HEK293 (cell line): ENCODE results near the gene ACOT9.

Experiments
- KLF1 ChIP-seq: fragments of 450-650 bp; formaldehyde crosslinking; IDR thresholded peaks from 2 replicates; pipeline ENCODE4 v1.5.1; 2016; ENCODE audit warnings: missing biosample characterization, missing genetic modification characterization
- KLF16 ChIP-seq: fragments of 450-650 bp; formaldehyde crosslinking; IDR thresholded peaks from 2 replicates; pipeline ENCODE4 v1.5.1; 2017; ENCODE audit warnings: missing biosample characterization, missing genetic modification characterization
- ZBTB20 ChIP-seq: fragments of 450-650 bp; formaldehyde crosslinking; IDR thresholded peaks from 2 replicates; pipeline ENCODE4 v1.5.1; 2016; ENCODE audit warnings: missing biosample characterization, missing genetic modification characterization
- ZNF132 ChIP-seq: fragments of 450-650 bp; formaldehyde crosslinking; IDR thresholded peaks from 2 replicates; pipeline ENCODE4 v1.5.1; 2017; ENCODE audit warnings: missing biosample characterization, missing genetic modification characterization, borderline replicate concordance
- ZNF155 ChIP-seq: fragments of 450-650 bp; formaldehyde crosslinking; IDR thresholded peaks from 2 replicates; pipeline ENCODE4 v1.5.1; 2016; ENCODE audit warnings: missing biosample characterization, missing genetic modification characterization
- ZNF239 ChIP-seq: fragments of 450-650 bp; formaldehyde crosslinking; IDR thresholded peaks from 2 replicates; pipeline ENCODE4 v1.5.1; 2016; ENCODE audit warnings: missing biosample characterization, missing genetic modification characterization
- ZNF274 ChIP-seq, 2 experiments: fragments of 200-500 bp in 1 of 2; fragments of 450-650 bp in 1 of 2; sonication (Bioruptor generic) in 1 of 2; formaldehyde crosslinking in 1 of 2; IDR thresholded peaks; 2 replicates each; pipeline versions ENCODE4 v1.5.1 to v1.6.1; 2014 to 2016; ENCODE audit warnings: borderline replicate concordance in 1 of 2, inconsistent platforms in 1 of 2, low read length in 1 of 2, missing biosample characterization in 1 of 2, missing genetic modification characterization in 1 of 2
- ZNF311 ChIP-seq: fragments of 450-650 bp; formaldehyde crosslinking; IDR thresholded peaks from 2 replicates; pipeline ENCODE4 v1.5.1; 2017; ENCODE audit warnings: missing biosample characterization, missing genetic modification characterization, borderline replicate concordance
- ZNF768 ChIP-seq: fragments of 450-650 bp; formaldehyde crosslinking; IDR thresholded peaks from 2 replicates; pipeline ENCODE4 v1.5.1; 2018; ENCODE audit warnings: missing biosample characterization, mild to moderate bottlenecking, missing genetic modification characterization
- ZNF777 ChIP-seq: fragments of 450-650 bp; formaldehyde crosslinking; IDR thresholded peaks from 2 replicates; pipeline ENCODE4 v1.5.1; 2017; ENCODE audit warnings: missing biosample characterization, missing genetic modification characterization, borderline replicate concordance
- TF ChIP-seq, protein P1 (sequence below): fragments of 450-650 bp; formaldehyde crosslinking; IDR thresholded peaks from 2 replicates; pipeline ENCODE4 v1.5.1; 2016; ENCODE audit warnings: missing biosample characterization, missing genetic modification characterization
- TF ChIP-seq, protein P2 (sequence below): fragments of 450-650 bp; formaldehyde crosslinking; IDR thresholded peaks from 2 replicates; pipeline ENCODE4 v1.5.1; 2016; ENCODE audit warnings: missing biosample characterization, missing genetic modification characterization

DNA sequence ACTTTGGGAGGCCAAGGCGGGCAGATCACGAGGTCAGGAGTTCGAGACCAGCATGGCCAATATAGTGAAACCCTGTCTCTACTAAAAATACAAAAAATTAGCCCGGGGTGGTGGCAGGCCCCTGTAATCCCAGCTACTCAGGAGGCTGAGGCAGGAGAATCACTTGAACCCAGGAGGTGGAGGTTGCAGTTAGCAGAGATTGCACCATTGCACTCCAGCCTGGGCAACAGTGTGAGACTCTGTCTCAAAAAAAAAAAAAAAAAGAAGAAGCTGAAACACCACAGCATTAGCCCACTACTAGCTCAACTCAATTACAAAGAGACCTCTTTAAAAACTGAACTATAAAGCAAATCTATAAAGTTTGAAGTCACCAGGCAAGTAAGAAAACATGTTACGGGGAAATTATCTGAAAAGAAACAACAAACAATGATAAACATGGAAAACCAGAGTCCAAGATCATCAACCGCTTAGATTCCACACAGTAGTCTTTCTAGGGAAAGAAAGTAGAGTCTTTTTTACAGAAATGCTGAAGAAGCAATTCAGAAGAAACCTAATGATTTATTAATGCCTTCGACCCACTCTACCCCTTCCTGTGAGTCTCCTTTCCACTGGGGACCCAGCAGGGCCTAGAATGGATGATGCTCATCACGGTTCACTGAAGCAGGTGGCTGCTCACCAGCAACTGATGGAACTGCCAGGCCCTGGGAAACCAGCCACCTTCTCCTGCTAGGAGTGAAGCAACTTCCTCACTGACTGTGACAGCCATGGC lies 46.5 kb upstream of the ACOT9 start:
- no peak for TF ChIP-seq ZNF132 (tag by site-specific recombination)
- TF ChIP-seq ZNF768 (tag by site-specific recombination), result no peak
- TF ChIP-seq, protein P1, sequence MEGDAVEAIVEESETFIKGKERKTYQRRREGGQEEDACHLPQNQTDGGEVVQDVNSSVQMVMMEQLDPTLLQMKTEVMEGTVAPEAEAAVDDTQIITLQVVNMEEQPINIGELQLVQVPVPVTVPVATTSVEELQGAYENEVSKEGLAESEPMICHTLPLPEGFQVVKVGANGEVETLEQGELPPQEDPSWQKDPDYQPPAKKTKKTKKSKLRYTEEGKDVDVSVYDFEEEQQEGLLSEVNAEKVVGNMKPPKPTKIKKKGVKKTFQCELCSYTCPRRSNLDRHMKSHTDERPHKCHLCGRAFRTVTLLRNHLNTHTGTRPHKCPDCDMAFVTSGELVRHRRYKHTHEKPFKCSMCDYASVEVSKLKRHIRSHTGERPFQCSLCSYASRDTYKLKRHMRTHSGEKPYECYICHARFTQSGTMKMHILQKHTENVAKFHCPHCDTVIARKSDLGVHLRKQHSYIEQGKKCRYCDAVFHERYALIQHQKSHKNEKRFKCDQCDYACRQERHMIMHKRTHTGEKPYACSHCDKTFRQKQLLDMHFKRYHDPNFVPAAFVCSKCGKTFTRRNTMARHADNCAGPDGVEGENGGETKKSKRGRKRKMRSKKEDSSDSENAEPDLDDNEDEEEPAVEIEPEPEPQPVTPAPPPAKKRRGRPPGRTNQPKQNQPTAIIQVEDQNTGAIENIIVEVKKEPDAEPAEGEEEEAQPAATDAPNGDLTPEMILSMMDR, result no peak
- no peak for TF ChIP-seq ZNF311 (tag by site-specific recombination)
- peak; percentile 55 for TF ChIP-seq ZBTB20
- TF ChIP-seq ZNF239 (tag by site-specific recombination), result no peak
- TF ChIP-seq, protein P2, sequence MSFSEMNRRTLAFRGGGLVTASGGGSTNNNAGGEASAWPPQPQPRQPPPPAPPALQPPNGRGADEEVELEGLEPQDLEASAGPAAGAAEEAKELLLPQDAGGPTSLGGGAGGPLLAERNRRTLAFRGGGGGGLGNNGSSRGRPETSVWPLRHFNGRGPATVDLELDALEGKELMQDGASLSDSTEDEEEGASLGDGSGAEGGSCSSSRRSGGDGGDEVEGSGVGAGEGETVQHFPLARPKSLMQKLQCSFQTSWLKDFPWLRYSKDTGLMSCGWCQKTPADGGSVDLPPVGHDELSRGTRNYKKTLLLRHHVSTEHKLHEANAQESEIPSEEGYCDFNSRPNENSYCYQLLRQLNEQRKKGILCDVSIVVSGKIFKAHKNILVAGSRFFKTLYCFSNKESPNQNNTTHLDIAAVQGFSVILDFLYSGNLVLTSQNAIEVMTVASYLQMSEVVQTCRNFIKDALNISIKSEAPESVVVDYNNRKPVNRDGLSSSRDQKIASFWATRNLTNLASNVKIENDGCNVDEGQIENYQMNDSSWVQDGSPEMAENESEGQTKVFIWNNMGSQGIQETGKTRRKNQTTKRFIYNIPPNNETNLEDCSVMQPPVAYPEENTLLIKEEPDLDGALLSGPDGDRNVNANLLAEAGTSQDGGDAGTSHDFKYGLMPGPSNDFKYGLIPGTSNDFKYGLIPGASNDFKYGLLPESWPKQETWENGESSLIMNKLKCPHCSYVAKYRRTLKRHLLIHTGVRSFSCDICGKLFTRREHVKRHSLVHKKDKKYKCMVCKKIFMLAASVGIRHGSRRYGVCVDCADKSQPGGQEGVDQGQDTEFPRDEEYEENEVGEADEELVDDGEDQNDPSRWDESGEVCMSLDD, result no peak
- no peak for TF ChIP-seq ZNF274 (IDR thresholded peaks at IDR 0.05; ENCODE audit: low read length)
- TF ChIP-seq ZNF274 (tag by site-specific recombination; IDR thresholded peaks at IDR 0.05; ENCODE audit: borderline replicate concordance), result no peak
- no peak for TF ChIP-seq KLF1 (tag by site-specific recombination)
- no peak for TF ChIP-seq ZNF777 (tag by site-specific recombination)
- no peak for TF ChIP-seq KLF16 (tag by site-specific recombination)
- no peak for TF ChIP-seq ZNF155 (tag by site-specific recombination)
